Vagina (tissue), 2 donors: ENCODE measurements around the gene RPL27.

Experiments
- CTCF ChIP-seq, 3 experiments: fragments of 450-650 bp in 2 of 3; fragments of 200-600 bp in 1 of 3; sonication (generic) in 1 of 3; IDR thresholded peaks; one replicate each; pipeline ENCODE4 v1.5.1; 2017 to 2019; ENCODE audit warnings: antibody characterized with exemption in 3 of 3, mild to moderate bottlenecking in 2 of 3, moderate library complexity in 2 of 3
- POLR2A ChIP-seq, 2 donors: fragments of 450-650 bp; IDR thresholded peaks; one replicate each; pipeline ENCODE4 v1.6.1; 2017; ENCODE audit warnings: antibody characterized with exemption in 2 of 2, mild to moderate bottlenecking in 2 of 2, moderate library complexity in 2 of 2
- POLR2AphosphoS5 ChIP-seq, 2 donors: sonication (generic); formaldehyde crosslinking; IDR thresholded peaks; one replicate each; pipeline ENCODE4 v1.9.0; 2017; ENCODE audit warnings: antibody characterized with exemption in 2 of 2, mild to moderate bottlenecking in 2 of 2, low read depth in 1 of 2; ENCODE audit not compliant: insufficient read depth in 1 of 2

GRCh38 chr17:42971589-42971988 is 26.6 kb upstream of the RPL27 start:
- TF ChIP-seq POLR2A (IDR thresholded peaks at IDR 0.05), result no peak
- no peak for TF ChIP-seq CTCF (IDR thresholded peaks at IDR 0.05)
- no peak for TF ChIP-seq POLR2AphosphoS5 (IDR thresholded peaks at IDR 0.05; ENCODE audit: insufficient read depth in 1 of 2, low read depth in 1 of 2)
